A673 (cell line): ENCODE data around the gene B3GNT7.
"Not testable (repeated sequence)": the region's sequence is repeated elsewhere in the genome, so short reads cannot be mapped to it uniquely, and the experiment has no call there.

Source experiments
- EZH2 ChIP-seq: fragments of 200-600 bp; sonication (generic); IDR thresholded peaks from 2 replicates; pipeline ENCODE4 v1.6.1; 2017; ENCODE audit warnings: borderline replicate concordance, low read depth, mild to moderate bottlenecking, mixed read lengths, antibody characterized with exemption, low read length; ENCODE audit not compliant: poor library complexity, severe bottlenecking
- TF ChIP-seq, protein P1 (sequence below): fragments of 300-800, 200-600 bp; sonication (generic); conservative IDR thresholded peaks from 2 replicates; pipeline ENCODE4 v1.5.1; 2017; ENCODE audit warnings: low read depth, mild to moderate bottlenecking, antibody characterized with exemption, low read length, moderate library complexity, mixed read lengths

DNA sequence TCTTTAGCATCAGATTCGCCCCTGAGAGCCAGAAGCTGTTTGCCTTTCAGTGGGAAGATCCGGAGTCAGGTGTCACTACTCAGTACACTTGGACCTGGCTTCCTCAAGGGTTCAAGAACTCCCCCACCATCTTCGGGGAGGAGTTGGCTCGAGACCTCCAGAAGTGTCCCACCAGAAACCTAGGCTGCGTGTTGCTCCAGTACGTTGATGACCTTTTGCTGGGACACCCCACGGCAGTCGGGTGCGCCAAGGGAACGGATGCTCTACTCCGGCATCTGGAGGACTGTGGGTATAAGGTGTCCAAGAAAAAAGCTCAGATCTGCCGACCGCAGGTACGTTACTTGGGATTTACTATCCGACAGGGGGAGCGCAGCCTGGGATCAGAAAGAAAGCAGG lies 8.7 kb downstream of the B3GNT7 start:
- TF ChIP-seq, protein P1, sequence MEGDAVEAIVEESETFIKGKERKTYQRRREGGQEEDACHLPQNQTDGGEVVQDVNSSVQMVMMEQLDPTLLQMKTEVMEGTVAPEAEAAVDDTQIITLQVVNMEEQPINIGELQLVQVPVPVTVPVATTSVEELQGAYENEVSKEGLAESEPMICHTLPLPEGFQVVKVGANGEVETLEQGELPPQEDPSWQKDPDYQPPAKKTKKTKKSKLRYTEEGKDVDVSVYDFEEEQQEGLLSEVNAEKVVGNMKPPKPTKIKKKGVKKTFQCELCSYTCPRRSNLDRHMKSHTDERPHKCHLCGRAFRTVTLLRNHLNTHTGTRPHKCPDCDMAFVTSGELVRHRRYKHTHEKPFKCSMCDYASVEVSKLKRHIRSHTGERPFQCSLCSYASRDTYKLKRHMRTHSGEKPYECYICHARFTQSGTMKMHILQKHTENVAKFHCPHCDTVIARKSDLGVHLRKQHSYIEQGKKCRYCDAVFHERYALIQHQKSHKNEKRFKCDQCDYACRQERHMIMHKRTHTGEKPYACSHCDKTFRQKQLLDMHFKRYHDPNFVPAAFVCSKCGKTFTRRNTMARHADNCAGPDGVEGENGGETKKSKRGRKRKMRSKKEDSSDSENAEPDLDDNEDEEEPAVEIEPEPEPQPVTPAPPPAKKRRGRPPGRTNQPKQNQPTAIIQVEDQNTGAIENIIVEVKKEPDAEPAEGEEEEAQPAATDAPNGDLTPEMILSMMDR, result not testable (repeated sequence)
- TF ChIP-seq EZH2, result not testable (repeated sequence)
